Measurements from ENCODE around the gene ARID1B.

GRCh38 chr6:157047328-157047727, 270.1 kb downstream of the ARID1B start:
- no peak for TF ChIP-seq CTCF (IDR thresholded peaks at IDR 0.05)
- TF ChIP-seq POLR2A (IDR thresholded peaks at IDR 0.05): no peak
